Dendritic cell treated with granulocyte-macrophage colony-stimulating factor and Interleukin-4, amounts not matched to agents 40 ng/mL and 50 ng/mL, for 4 days (primary cell): Measurements from ENCODE around the gene ZFP62.

Source experiments
- H3K27ac Mint-ChIP-seq: one replicate; pipeline ENCODE4 v1.8.0; 2022; ENCODE audit warnings: mild to moderate bottlenecking, mixed read lengths
- H3K27me3 Mint-ChIP-seq: one replicate; pipeline ENCODE4 v1.8.0; 2022; ENCODE audit warnings: mild to moderate bottlenecking, mixed read lengths
- H3K36me3 Mint-ChIP-seq: one replicate; pipeline ENCODE4 v1.8.0; 2022; ENCODE audit warnings: low read depth, mixed read lengths
- H3K4me1 Mint-ChIP-seq: one replicate; pipeline ENCODE4 v1.8.0; 2022; ENCODE audit warnings: low read depth, mixed read lengths
- H3K4me3 Mint-ChIP-seq: one replicate; pipeline ENCODE4 v1.8.0; 2022; ENCODE audit warnings: mild to moderate bottlenecking, moderate library complexity, mixed read lengths
- H3K9me3 Mint-ChIP-seq: one replicate; pipeline ENCODE4 v1.8.0; 2022; ENCODE audit warnings: mixed read lengths
- intact Hi-C: fragments of 100-400 bp; cut with micrococcal nuclease; formaldehyde crosslinking; loops from one replicate; pipeline ENCODE4 v1.15.0; 2022

Gene ZFP62

GRCh38 chr5:180818677-180819341 lies 42.3 kb downstream of the ZFP62 start:
- no peaks in the 10 kb centered on the region for H3K9me3 Mint-ChIP-seq
- intact Hi-C loops = loop anchor here (5.0 kb wide), 1 partner anchor 43 kb away; the partner anchor contains the start of gene ZFP62
- peak overlapping the region; percentile 91 for H3K27ac Mint-ChIP-seq
- peak overlapping the region; percentile 50 for H3K4me3 Mint-ChIP-seq
- peaks cover 71% of the 10 kb centered on the region for H3K4me1 Mint-ChIP-seq
- peaks cover 17% of the 10 kb centered on the region for H3K36me3 Mint-ChIP-seq
- no peaks in the 10 kb centered on the region for H3K27me3 Mint-ChIP-seq

DNA sequence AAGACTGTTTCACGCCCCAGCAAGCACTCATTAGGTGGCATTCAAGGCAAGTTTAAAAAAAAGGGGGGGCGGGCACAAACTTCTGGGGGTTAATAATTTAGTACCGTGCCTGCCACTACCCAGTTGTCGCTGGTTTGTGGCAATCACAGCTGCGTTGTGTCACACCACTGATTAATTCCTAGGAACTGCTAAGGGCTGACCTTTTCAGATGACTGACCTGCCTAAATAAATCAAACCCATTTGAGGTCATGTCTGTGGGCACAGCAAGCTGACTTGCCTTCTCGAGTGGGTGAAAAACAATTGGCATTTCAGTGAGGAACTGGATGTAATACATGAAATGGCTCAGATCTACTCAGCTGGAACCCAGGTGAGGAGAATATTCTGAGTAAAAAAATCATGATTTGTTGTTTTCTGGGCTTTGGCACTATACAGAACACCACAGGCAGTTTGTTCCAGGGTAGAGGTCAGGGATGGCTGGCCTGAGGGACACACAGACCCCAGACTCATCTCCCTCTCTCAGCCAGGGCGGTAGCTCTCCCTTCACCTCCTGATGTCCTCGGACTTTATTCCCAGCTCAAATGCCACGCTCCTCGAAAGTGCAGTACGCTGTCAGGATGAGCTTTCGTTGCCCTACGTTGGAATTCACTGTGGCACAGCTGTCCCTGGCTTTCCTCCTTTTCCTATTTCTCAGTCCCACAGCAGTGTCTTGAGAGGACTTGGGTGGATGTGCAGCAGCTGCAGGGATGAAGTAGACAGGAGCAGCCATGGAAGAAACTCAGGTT lies 43.0 kb downstream of the ZFP62 start:
- Mint-ChIP-seq H3K27me3 (no peaks in the 10 kb centered on the region), H3K27ac (peak overlapping the region; percentile 91), H3K36me3 (peaks cover 24% of the 10 kb centered on the region), H3K4me3 (peak overlapping the region; percentile 50), H3K4me1 (peaks cover 73% of the 10 kb centered on the region), H3K9me3 (no peaks in the 10 kb centered on the region)
- intact Hi-C loops = loop anchor here (5.0 kb wide), 1 partner anchor 44 kb away; the partner anchor contains the start of gene ZFP62

- peak overlapping the region; percentile 11 for H3K4me3 Mint-ChIP-seq
- H3K27ac Mint-ChIP-seq = peak overlapping the region; percentile 91
- no peaks in the 10 kb centered on the region for H3K27me3 Mint-ChIP-seq
- H3K36me3 Mint-ChIP-seq = peaks cover 35% of the 10 kb centered on the region
- intact Hi-C loops = loop anchor here (5.0 kb wide), 1 partner anchor 45 kb away; the partner anchor contains the start of gene ZFP62
- H3K9me3 Mint-ChIP-seq = no peaks in the 10 kb centered on the region
- peaks cover 77% of the 10 kb centered on the region for H3K4me1 Mint-ChIP-seq
Measured at GRCh38 chr5:180816608-180817534, 44.2 kb downstream of the ZFP62 start.

GRCh38 chr5:180815293-180815917 lies 45.7 kb downstream of the ZFP62 start:
- Mint-ChIP-seq H3K27me3 (no peaks in the 10 kb centered on the region), H3K4me1 (peaks cover 79% of the 10 kb centered on the region), H3K27ac (peak overlapping the region; percentile 97), H3K36me3 (peaks cover 47% of the 10 kb centered on the region), H3K4me3 (peak overlapping the region; percentile 85), H3K9me3 (no peaks in the 10 kb centered on the region)
- intact Hi-C loops = loop anchor here (2.0 to 5.0 kb wide), 2 partner anchors 15 to 47 kb away; partner anchors contain the start of gene ZFP62

GRCh38 chr5:180813420-180813819 lies 47.7 kb downstream of the ZFP62 start:
- H3K27ac Mint-ChIP-seq = peak overlapping the region; percentile 97
- H3K27me3 Mint-ChIP-seq = no peaks in the 10 kb centered on the region
- H3K9me3 Mint-ChIP-seq = no peaks in the 10 kb centered on the region
- peaks cover 81% of the 10 kb centered on the region for H3K4me1 Mint-ChIP-seq
- peaks cover 65% of the 10 kb centered on the region for H3K36me3 Mint-ChIP-seq
- peak overlapping the region; percentile 85 for H3K4me3 Mint-ChIP-seq
- intact Hi-C loops = no loop called here

GRCh38 chr5:180811623-180812124 lies 49.4 kb downstream of the ZFP62 start:
- peak overlapping the region; percentile 94 for H3K4me3 Mint-ChIP-seq

GRCh38 chr5:180810959-180811622 lies 50.0 kb downstream of the ZFP62 start:
- no peaks in the 10 kb centered on the region for H3K27me3 Mint-ChIP-seq
- no peaks in the 10 kb centered on the region for H3K9me3 Mint-ChIP-seq
- H3K4me3 Mint-ChIP-seq = peak overlapping the region; percentile 94
- H3K36me3 Mint-ChIP-seq = peaks cover 88% of the 10 kb centered on the region
- intact Hi-C loops = no loop called here
- H3K4me1 Mint-ChIP-seq = peaks cover 84% of the 10 kb centered on the region
- peak overlapping the region; percentile 97 for H3K27ac Mint-ChIP-seq

More at GRCh38 chr5:180811623-180812124, 49.4 kb downstream of the ZFP62 start:
- Mint-ChIP-seq H3K27me3 (no peaks in the 10 kb centered on the region), H3K27ac (peak overlapping the region; percentile 97), H3K36me3 (peaks cover 82% of the 10 kb centered on the region), H3K9me3 (no peaks in the 10 kb centered on the region), H3K4me1 (peaks cover 82% of the 10 kb centered on the region)
- intact Hi-C loops = no loop called here

DNA sequence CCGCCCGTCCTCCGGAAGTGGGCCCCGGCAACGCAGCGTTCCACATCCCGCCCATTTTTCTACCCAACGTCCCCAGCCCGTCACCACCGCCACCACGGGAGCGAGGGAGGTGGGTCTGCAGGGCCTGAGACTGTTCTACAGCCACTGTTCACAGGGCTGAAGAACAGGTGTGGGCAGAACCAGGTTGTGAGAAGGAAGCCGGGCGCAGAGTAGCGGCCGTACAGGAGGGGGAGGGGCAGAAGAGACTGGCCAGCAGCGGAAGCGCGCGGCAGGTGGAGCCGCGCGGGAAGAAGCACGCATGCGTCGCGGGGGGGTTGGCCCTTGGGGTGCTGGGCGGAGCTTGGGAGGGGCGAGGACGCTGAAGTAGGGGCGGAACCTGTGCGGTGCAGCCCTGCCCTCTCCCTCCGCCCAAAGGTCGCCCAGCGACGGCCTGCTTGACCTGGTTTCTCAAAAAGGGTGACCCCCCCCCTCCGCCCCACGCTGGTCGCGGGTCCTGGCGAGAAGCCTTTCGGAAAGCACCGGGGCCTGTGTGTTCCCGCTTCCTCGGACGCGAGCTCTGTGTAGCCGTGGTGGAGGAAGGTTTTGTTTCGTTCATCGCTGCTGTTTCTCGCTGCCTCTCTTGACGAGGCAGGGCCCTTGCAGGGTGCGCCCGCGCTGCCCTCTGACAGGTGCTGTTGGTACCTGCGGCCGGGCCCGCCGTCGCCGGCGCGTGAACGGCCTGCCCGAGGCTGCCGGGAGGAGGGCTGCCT lies 50.7 kb downstream of the ZFP62 start:
- Mint-ChIP-seq H3K4me3 (peak overlapping the region; percentile 94), H3K27me3 (no peaks in the 10 kb centered on the region), H3K9me3 (no peaks in the 10 kb centered on the region), H3K4me1 (peaks cover 88% of the 10 kb centered on the region), H3K27ac (peak overlapping the region; percentile 97), H3K36me3 (peaks cover 85% of the 10 kb centered on the region)
- intact Hi-C loops = no loop called here

DNA sequence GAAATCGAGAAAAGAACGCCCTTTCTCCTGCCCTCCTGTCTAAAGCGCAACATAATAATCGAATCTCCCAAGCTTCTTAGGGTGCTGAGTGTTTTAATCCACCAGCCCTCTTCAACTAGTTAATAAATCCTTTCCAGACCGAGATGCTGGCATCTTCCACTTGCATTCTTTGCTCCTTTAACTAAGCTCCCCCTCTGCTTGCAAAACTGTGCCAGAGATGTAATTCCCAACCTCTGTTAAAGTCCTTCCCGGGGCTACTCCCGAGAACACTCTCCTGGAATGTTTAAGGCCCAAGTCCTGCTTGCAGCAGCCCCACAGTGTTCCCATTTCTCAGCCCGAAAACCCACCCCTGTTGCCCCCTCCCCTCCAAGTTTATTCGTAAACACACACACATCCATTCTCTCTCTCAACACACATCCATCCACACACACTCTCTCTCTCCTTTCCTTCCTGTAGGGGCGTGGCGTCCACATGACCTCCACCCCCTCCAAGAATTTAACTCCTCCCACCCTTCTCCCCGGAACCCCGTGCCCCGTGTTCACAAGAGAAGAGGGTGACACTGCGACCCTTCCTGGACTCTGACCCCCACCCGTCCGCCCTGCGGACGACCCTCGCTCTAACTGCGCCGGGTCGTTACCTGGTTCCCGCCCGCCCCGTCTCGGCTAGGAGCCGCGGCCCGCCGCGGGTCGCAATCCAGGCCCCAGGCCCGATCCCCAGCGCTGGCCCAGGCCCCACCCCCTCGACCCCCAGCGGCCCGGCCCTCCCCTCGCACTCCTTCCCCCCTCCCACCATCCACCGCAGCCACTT lies 51.5 kb downstream of the ZFP62 start:
- Mint-ChIP-seq H3K27me3 (no peaks in the 10 kb centered on the region), H3K27ac (peak overlapping the region; percentile 97), H3K4me3 (peak overlapping the region; percentile 94), H3K9me3 (no peaks in the 10 kb centered on the region), H3K36me3 (peaks cover 86% of the 10 kb centered on the region), H3K4me1 (peaks cover 89% of the 10 kb centered on the region)
- intact Hi-C loops = loop anchor here (10.0 kb wide), 1 partner anchor 435 kb away; the partner anchor contains the start of gene RACK1

DNA sequence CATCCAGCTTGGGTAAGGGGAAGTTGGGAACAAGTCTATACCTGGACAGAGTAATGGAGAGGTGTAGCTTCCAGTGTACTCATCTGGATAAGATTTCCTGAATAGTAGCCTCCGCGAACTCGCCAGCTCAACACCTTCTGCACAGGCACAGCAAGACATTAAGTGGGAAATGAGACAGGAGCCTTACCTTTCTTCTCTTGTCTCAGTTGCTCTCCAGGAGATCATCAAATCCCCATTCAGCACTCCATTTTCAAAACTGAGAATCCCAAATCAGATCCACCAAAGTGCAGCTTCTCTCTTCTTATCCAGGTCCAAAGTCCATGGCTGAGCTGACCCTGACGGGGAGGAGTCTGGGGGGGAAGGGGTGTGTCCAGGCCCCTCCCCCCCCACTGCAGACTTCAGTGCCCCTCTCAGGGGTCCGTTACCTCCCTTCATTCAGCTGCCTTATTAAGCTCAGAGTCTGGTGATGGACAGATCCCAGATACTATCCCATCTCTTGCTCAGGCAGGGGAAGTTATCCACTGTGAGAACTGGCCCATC lies 52.5 kb downstream of the ZFP62 start:
- intact Hi-C loops = loop anchor here (10.0 kb wide), 1 partner anchor 436 kb away; the partner anchor contains the start of gene RACK1
- H3K4me3 Mint-ChIP-seq = peak overlapping the region; percentile 94
- no peaks in the 10 kb centered on the region for H3K9me3 Mint-ChIP-seq
- peak overlapping the region; percentile 97 for H3K27ac Mint-ChIP-seq
- H3K27me3 Mint-ChIP-seq = no peaks in the 10 kb centered on the region
- H3K4me1 Mint-ChIP-seq = peaks cover 87% of the 10 kb centered on the region
- peaks cover 86% of the 10 kb centered on the region for H3K36me3 Mint-ChIP-seq
